GM19452 (cell line): ENCODE results near the gene HPN.
"Not testable (repeated sequence)": the region's sequence is repeated elsewhere in the genome, so short reads cannot be mapped to it uniquely, and the experiment has no call there.

Experiments
- ATAC-seq: cut with Tn5 transposase; IDR thresholded peaks from one replicate; pipeline ENCODE4 v1.9.1; 2021; ENCODE audit not compliant: unreplicated experiment

HPN gene

GRCh38 chr19:35100588-35101533 is 59.3 kb downstream of the HPN start:
- ATAC-seq: no peak

GRCh38 chr19:35101949-35102348 is 60.4 kb downstream of the HPN start:
- ATAC-seq: not testable (repeated sequence)

- not testable (repeated sequence) for ATAC-seq
Measured at GRCh38 chr19:35103614-35104013, 62.1 kb downstream of the HPN start.

DNA sequence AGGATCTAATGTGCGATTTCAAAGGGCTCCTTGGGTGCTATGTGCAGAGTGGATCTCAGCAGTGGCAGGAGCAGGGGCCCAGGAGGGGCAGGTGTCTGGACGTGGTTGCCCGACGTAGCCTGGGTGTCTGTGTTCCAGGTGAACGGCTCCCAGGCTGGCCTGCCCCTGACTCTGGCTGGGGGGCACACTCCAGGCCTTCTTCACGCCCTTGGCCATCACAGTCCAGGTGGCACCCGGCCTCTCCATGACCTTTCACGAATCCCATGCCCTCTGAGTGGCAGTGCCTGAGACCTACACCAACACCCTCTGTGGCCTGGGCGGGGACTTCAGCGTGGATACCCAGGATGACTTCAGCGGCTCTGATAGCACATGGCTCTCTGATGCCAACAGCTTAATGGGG is 62.8 kb downstream of the HPN start:
- no peak for ATAC-seq

DNA sequence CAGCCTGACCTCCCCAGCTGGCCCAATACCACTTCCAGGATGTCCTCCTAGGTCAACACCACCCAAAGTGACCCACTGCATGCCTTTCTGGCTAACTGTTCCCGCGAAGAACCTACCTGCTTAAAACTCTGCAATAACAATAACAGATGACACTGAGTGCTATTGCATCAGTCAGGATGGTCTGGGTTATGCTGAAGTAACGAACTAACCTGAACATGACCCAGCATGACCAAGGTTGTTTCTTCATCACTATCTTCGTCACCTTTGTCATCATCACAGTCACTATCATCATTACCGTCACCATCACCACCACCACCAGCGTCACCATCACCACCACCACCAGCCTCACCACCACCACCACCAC is 63.5 kb downstream of the HPN start:
- ATAC-seq: no peak

DNA sequence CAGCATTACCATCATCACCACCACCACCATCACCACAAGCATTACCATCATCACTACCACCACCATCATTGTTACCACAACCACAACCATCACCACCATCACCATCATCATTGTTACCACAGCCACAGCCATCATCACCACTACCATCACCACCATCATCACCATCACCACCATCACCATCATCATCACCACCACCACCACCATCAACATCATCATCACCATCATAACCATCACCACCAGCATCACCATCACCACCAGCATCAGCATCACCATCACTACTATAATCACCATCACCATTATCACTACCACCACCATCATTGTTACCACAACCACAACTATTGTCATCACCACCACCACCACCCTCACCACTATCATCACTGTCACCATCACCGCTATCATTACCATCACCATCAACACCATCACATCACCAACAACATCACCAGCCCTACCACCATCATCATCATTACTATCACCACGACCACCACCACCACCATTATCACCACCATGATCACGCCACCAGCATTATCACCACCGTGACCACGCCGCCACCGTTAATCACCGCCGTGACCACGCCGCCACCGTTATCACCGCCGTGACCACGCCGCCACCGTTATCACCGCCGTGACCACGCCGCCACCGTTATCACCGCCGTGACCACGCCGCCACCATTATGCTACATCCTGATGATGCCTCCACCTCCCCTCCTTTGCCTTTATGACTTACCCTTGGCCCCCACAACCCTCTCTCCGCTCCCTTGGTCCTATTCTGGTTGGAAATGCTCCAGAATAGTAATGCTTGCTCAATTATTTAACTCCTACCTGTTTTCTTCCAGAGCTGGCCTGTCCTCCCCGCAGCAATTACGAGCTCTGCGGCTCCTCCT is 64.1 kb downstream of the HPN start:
- no peak for ATAC-seq

DNA sequence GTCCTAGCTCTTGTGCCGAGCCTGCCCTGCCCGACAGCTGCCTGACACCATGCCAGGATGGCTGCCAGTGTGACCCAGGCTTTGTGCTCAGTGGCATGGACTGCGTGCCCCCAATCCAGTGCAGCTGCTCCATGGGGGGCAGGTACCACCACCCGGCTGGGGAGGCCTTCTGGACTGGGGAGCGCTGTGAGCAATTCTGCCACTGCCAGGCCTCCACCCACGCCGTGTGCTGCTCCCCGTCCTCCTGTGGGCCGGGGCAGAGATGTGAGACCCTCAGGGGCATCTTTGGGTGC is 64.7 kb downstream of the HPN start:
- ATAC-seq: no peak

DNA sequence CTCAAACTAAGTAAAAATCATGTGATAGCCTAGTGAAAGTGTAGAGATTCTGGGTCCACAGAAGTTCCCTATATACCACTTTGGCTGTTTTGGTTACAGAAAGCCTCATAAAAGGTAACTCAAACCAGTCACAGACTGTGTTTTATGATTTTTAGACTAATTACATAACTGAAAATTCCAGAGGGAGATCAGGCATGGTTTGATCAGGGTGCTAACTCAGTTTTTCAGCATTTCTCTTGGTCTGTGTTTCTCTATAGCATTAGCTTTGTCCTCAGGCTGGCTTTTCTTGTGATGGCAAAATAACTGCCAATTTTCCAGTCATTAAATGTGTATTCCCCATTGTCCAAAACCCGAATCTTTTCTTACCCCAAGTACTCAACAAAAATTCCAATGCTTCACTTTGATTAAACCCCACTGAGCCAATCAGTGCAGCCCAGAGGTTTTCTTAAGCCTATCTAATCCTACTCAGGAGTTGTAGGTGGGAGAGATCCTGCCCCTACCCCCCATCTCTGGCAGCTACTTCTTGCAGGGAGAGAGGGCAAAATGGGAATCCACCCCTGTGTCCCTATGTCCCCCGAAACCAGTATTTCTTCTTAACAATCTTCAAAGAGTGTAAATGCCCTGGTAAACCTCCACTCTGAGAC is 65.5 kb downstream of the HPN start:
- no peak for ATAC-seq

DNA sequence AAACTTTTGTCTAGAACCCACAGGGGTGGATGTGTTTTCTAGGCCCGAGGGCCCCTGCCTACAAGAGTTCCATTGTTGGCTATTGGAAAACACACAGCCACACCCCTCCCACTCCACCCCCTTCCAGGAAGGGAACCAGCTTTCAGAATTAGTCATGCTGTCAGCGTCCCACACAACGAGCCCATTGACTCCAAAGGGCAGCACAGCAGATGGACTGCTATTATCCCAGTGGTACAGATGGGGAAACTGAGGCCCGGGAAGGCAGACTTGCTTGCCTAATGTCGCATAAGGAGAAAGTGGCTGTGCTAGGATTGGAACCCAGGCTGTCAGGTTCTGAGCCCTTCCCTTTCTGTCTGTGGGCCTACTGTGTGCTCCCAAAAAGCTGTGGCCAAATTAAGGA is 66.0 kb downstream of the HPN start:
- ATAC-seq: no peak

DNA sequence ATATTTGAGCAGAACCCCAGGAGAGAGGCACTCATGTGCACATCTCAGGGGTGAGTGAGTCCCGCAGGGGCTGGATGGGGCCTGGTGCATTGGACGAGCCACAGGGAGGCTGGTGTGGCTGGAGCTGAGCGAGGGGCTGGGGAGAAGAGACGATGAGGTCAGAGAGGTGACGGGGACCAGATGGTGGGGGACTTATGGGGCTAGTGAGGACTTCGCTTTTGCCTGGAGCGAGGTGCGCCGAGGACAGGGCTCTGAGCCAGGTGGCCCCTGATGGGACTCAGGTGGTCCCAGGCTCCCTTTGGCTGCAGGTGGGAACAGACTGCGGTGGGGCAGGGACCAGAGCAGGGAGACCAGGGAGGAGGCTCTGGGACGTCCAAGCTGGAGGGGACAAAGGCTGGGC is 67.2 kb downstream of the HPN start:
- no peak for ATAC-seq

DNA sequence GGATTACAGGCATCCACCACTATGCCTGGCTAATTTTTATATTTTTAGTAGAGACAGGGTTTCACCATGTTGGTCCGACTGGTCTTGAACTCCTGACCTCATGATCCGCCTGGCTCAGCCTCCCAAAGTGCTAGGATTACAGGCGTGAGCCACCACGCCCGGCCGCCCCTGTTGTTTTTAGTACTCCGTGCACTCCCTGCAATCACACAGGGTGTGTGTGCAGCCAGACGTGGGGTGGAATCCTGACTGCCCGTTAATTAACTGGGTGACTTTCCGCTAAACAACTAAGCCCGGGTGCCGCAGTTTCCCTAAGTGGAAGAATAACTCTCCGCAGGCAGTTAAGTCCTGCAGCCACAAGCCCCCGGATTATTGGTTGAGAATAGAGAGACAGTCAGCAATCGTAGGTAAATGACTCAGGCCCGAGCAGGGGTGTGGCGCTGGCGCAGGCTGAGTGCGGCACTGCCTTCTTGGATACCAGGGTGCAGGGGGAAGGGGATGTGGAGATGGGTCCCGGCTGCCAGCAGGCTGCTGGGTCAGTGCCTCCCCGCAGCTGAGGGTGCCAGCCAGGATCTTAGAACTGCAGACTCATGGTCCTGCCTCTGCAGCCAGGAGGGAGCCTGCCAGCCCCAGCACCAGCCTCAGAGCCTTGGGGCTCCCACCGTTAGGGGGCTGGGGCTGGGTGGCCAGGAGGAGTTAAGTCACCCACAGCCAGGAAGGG is 68.0 kb downstream of the HPN start:
- ATAC-seq: no peak

DNA sequence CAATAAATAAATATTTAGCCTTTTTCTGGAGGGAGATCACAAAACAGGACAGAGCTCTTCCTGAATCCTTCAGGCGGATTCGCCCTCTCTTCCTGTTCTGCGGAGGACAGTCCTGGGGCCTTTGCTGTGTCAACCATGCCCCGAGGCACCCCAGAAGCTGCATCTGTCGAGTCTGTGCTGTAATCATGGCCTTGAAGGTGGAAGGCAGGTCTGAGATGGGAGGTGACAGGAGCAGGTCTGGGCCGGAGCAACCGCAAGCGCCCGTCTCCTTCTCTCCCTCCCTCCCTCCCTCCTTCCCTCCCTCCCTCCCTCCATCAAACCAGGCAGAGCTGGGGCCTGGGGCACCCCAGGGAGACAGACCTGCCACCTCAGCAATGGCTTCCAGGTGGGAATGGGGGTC is 69.5 kb downstream of the HPN start:
- ATAC-seq: no peak

- no peak for ATAC-seq
Measured at GRCh38 chr19:35112995-35113688, 71.6 kb downstream of the HPN start.

GRCh38 chr19:35114353-35115176 is 73.0 kb downstream of the HPN start:
- ATAC-seq: no peak

DNA sequence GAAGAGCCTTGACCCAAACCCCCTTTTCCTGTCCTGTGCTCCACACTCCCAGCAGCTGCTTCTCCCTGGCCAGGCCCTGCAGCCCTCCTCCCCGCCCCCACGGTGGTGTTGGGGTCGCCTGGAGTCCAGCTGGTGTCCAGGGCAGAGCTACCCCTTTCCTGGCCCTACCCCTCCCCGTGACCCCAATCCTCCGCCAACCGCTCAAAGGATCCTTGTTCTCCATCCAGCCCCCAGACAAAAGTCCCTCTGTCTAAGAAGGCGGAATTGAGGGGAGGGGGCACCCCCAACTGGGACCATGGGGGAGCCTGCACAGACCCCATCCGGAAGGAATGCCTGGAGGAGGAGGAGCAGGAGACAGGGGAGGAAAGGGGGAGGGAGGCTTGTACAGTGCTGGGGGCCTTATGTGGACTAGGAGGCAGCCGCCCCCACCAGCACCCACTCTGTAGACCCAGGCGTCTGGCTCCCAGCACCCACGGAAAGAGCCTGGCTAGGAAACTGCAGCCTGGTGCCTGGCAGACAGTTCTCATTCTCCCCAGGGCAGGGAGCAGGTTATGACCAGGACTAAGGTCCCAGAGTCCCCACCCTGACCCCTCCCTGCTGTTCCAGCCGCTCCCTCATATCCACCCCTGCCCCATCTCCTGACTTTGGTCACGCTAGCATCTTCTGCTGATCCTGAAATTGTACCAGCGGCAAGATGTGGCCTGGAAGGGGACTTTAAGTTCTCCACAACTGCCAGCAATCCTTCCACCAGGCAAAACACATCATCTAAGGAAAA is 73.8 kb downstream of the HPN start, which contains the start of gene FXYD3:
Gene FXYD3 (plus strand): TSS at position 647 of the 775 bp plus-strand sequence. CDS start 3,554 bp downstream, outside the sequence.
- ATAC-seq: no peak
